Natural killer cell (primary cell): ENCODE data around the gene FAM181A. TPM values are rescaled to one million over a fixed set of nuclear protein-coding genes. Genes with fewer than 3 reads are reported as not detected.
A peak's percentile ranks its signal among the peaks of the same experiment; 100 is the strongest.

Source experiments
- ATAC-seq, 3 donors: fragments of 150-1000 bp in 2 of 3; fragments of 200-7000 bp in 1 of 3; cut with Tn5 transposase; 1 replicate in 1 of 3; 2 replicates in 2 of 3; pipeline ENCODE4 v1.10.0; 2021; ENCODE audit warnings: mild to moderate bottlenecking in 2 of 3, moderate library complexity in 2 of 3
- DNase-seq, 2 donors: peaks; one replicate each; pipeline versions ENCODE4 v3.0.0 to v3.0.0-alpha.2; 2013 to 2021; ENCODE audit warnings: mixed read lengths in 1 of 2
- H3K27ac ChIP-seq: one replicate; pipeline ENCODE4 v1.5.1; 2013; ENCODE audit warnings: mild to moderate bottlenecking, low read length
- H3K27me3 ChIP-seq: one replicate; pipeline ENCODE4 v1.6.1; 2013; ENCODE audit warnings: low read length; ENCODE audit not compliant: control insufficient read depth, insufficient read depth
- H3K36me3 ChIP-seq: one replicate; pipeline ENCODE4 v1.6.1; 2013; ENCODE audit warnings: low read length; ENCODE audit not compliant: control insufficient read depth, insufficient read depth
- H3K4me1 ChIP-seq: one replicate; pipeline ENCODE4 v1.6.1; 2013; ENCODE audit warnings: low read length; ENCODE audit not compliant: control insufficient read depth, insufficient read depth
- H3K4me3 ChIP-seq: one replicate; pipeline ENCODE4 v1.5.1; 2013; ENCODE audit warnings: low read length
- H3K9me3 ChIP-seq: one replicate; pipeline ENCODE4 v1.6.1; 2013; ENCODE audit warnings: low read length; ENCODE audit not compliant: control insufficient read depth, insufficient read depth
- H3K27ac Mint-ChIP-seq, 2 donors: one replicate each; pipeline ENCODE4 v1.8.0; 2022; ENCODE audit warnings: mild to moderate bottlenecking in 2 of 2, mixed read lengths in 2 of 2, moderate library complexity in 1 of 2
- H3K27me3 Mint-ChIP-seq, 2 donors: one replicate each; pipeline ENCODE4 v1.8.0; 2022; ENCODE audit warnings: low read depth in 2 of 2, mixed read lengths in 2 of 2
- H3K36me3 Mint-ChIP-seq: one replicate; pipeline ENCODE4 v1.8.0; 2022; ENCODE audit warnings: mixed read lengths
- H3K4me1 Mint-ChIP-seq, 2 donors: one replicate each; pipeline ENCODE4 v1.8.0; 2022; ENCODE audit warnings: mixed read lengths in 2 of 2
- H3K4me3 Mint-ChIP-seq: one replicate; pipeline ENCODE4 v1.8.0; 2022; ENCODE audit warnings: mild to moderate bottlenecking, moderate library complexity, mixed read lengths
- H3K9me3 Mint-ChIP-seq, 2 donors: one replicate each; pipeline ENCODE4 v1.8.0; 2022; ENCODE audit warnings: mixed read lengths in 2 of 2
- CTCF ChIP-seq: fragments of 200-600 bp; IDR thresholded peaks from one replicate; pipeline ENCODE4 v1.8.0; 2022; ENCODE audit warnings: antibody characterized with exemption
- WGBS: methylation state at CpG from one replicate; pipeline ENCODE4 v1.1.7; 2013; ENCODE audit warnings: missing lambda C conversion rate; ENCODE audit not compliant: insufficient coverage; 5-methylcytosine and 5-hydroxymethylcytosine counted together
- intact Hi-C: fragments of 100-400 bp; cut with micrococcal nuclease; formaldehyde crosslinking; loops from one replicate; pipeline ENCODE4 v1.14.2; 2022
- total RNA-seq, 4 donors: library from RNA; stranded (reverse); fragments of 120-200 nt in 1 of 4; gene quantifications; one replicate each; pipeline versions ENCODE4 v1.2.3 to v1.2.4, GENCODE V29; 2013 to 2022

The FAM181A gene
- total RNA-seq, 3 donors from 2014 or later (not counting 1 experiment from before 2014, with no cell fraction given) = not detected

GRCh38 chr14:93961620-93962019 lies 34.5 kb downstream of the FAM181A start:
- peaks cover 3 to 6% of the 10 kb centered on the region in 2 donors for H3K9me3 Mint-ChIP-seq
- intact Hi-C loops = loop anchor here (5.0 kb wide), 1 partner anchor 121 kb away; the partner anchor contains the start of genes DDX24 and IFI27L1
- ATAC-seq = no peak
- peak overlapping the region; percentile 81 for H3K4me3 Mint-ChIP-seq
- no peaks in the 10 kb centered on the region for H3K36me3 ChIP-seq
- WGBS = 48% methylated on average over 8 of the region's 8 CpGs
- no peak overlapping the region for H3K4me3 ChIP-seq
- DNase-seq = peak in 1 of 2 donors; percentile 43
- H3K27me3 Mint-ChIP-seq = no peaks in the 10 kb centered on the region
- H3K4me1 Mint-ChIP-seq = peaks cover 83 to 92% of the 10 kb centered on the region in 2 donors
- no peaks in the 10 kb centered on the region for H3K36me3 Mint-ChIP-seq
- H3K4me1 ChIP-seq = peaks cover 89% of the 10 kb centered on the region
- H3K27ac ChIP-seq = peak overlapping the region; percentile 93
- H3K27ac Mint-ChIP-seq = peak overlapping the region; percentile 95 to 97
- no peak for TF ChIP-seq CTCF
- no peaks in the 10 kb centered on the region for H3K27me3 ChIP-seq
- H3K9me3 ChIP-seq = no peaks in the 10 kb centered on the region

DNA sequence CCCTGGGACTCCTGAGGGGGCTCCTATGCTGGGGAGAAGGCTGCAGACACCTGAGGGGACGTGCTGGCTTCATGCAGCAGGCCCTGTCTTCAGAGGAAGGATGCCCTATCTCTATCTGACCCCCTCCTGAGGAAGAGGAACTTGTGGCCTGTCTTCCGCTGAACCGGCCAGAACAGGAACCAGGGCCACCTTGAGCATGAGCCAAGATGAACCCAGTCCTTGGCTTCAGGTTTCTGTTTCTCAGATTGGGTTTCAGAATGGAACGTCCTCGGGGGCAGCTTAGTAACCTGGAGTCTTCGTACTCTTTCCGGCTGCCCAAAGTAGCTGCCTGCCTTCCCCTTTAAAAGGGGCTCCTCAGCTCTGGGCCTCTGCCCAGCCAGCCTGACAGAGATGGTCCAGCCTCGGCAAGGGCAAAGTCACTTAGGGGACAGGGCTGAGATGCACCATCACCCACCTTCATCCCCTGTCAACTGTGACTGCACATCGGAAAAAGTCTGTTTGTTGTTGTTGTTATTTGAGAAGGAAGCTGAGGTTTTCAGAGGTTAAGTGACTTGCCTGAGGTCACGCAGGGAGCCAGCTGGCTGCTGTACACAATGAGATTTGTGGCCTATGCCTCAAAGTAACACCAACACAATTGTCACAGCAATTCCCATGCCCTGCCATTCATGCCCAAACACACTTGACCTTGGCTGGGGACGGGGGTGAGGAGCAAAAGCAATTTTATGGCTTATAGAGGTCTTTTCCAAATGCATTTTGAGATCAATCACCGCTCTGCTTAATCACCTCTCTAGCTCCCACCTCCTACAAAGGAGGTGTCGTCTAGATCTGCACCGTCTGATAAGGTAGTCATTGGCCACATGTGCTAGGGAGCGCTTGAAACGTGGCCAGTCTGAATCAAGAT lies 35.8 kb downstream of the FAM181A start:
- WGBS = 8% methylated on average over 12 of the region's 16 CpGs
- Histone ChIP-seq H3K9me3 (no peaks in the 10 kb centered on the region), H3K27me3 (no peaks in the 10 kb centered on the region), H3K27ac (peak overlapping the region; percentile 93), H3K36me3 (no peaks in the 10 kb centered on the region), H3K4me3 (no peak overlapping the region), H3K4me1 (peaks cover 87% of the 10 kb centered on the region)
- ATAC-seq = peak; percentile 39 to 73 (median 52)
- no peaks in the 10 kb centered on the region for H3K36me3 Mint-ChIP-seq
- no peak for TF ChIP-seq CTCF
- no peaks in the 10 kb centered on the region for H3K27me3 Mint-ChIP-seq
- H3K9me3 Mint-ChIP-seq = peaks cover 3 to 6% of the 10 kb centered on the region in 2 donors
- H3K4me1 Mint-ChIP-seq = peaks cover 74 to 83% of the 10 kb centered on the region in 2 donors
- H3K4me3 Mint-ChIP-seq = peak overlapping the region; percentile 61
- intact Hi-C loops = loop anchor here (1.0 to 5.0 kb wide), 2 partner anchors 8 to 119 kb away; partner anchors contain the start of genes DDX24 and IFI27L1
- peak overlapping the region; percentile 95 to 97 for H3K27ac Mint-ChIP-seq
- DNase-seq = peak; percentile 59 to 80

DNA sequence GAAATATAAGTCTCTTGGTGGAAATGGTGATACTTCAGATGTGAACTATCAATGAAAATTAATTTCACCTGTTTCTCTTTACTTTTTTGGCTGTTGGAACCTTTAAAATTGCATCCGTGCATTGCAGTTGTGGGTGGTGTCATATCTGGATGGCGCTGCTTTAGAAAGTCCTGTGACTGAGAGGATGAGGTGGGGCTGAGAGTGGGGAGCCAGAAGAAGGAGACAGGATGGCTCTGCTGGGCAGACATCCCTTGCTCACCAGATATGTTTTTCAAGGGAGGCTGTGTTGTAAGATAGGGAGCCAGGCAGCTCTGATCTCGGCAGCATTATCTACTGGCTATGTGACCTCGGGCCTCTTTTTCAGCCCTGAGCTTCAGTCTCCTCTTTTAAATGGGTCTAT lies 36.5 kb downstream of the FAM181A start:
- Histone ChIP-seq H3K27ac (peak overlapping the region; percentile 93), H3K4me3 (no peak overlapping the region), H3K27me3 (no peaks in the 10 kb centered on the region), H3K36me3 (no peaks in the 10 kb centered on the region), H3K9me3 (no peaks in the 10 kb centered on the region), H3K4me1 (peaks cover 87% of the 10 kb centered on the region)
- Mint-ChIP-seq H3K9me3 (peaks cover 3 to 6% of the 10 kb centered on the region in 2 donors), H3K27me3 (no peaks in the 10 kb centered on the region), H3K4me1 (peaks cover 67 to 76% of the 10 kb centered on the region in 2 donors), H3K4me3 (peak overlapping the region; percentile 61), H3K36me3 (no peaks in the 10 kb centered on the region), H3K27ac (peak overlapping the region; percentile 95 to 97)
- intact Hi-C loops = loop anchor here (1.0 to 5.0 kb wide), 2 partner anchors 8 to 119 kb away; partner anchors contain the start of genes DDX24 and IFI27L1
- no peak for TF ChIP-seq CTCF
- WGBS = 75% methylated on average over 4 of the region's 4 CpGs
- DNase-seq = peak in 1 of 2 donors; percentile 35
- no peak for ATAC-seq
